Progenitor cell of endocrine pancreas (in vitro differentiated cells): ENCODE results near the gene COBL. TPM values are rescaled to one million over a fixed set of nuclear protein-coding genes. Genes with fewer than 3 reads are reported as not detected.

Experiments used
- DNase-seq: peaks from one replicate; pipeline ENCODE4 v3.0.0; 2021; ENCODE audit warnings: low spot score; ENCODE audit not compliant: unreplicated experiment
- H3K27ac Mint-ChIP-seq: 2 replicates; pipeline ENCODE4 v1.8.0; 2021; ENCODE audit warnings: mild to moderate bottlenecking, moderate library complexity, mixed read lengths
- H3K27me3 Mint-ChIP-seq: 2 replicates; pipeline ENCODE4 v1.8.0; 2021; ENCODE audit warnings: mixed read lengths
- H3K36me3 Mint-ChIP-seq: 2 replicates; pipeline ENCODE4 v1.8.0; 2022; ENCODE audit warnings: mixed read lengths; ENCODE audit not compliant: insufficient read depth
- H3K4me1 Mint-ChIP-seq: 2 replicates; pipeline ENCODE4 v1.8.0; 2021; ENCODE audit warnings: low read depth, mixed read lengths
- H3K4me3 Mint-ChIP-seq: 2 replicates; pipeline ENCODE4 v1.8.0; 2021; ENCODE audit warnings: low read depth, mild to moderate bottlenecking, moderate library complexity, mixed read lengths
- H3K9me3 Mint-ChIP-seq: 2 replicates; pipeline ENCODE4 v1.8.0; 2021; ENCODE audit warnings: low read depth, mixed read lengths
- total RNA-seq: library from RNA; stranded (reverse); gene quantifications from 2 replicates; pipeline ENCODE4 v1.2.1, GENCODE V29; 2021
- TF ChIP-seq, protein P1 (sequence below): fragments of 200-600 bp; sonication (generic); IDR thresholded peaks from one replicate; pipeline ENCODE4 v1.5.0; 2021; ENCODE audit warnings: antibody characterized with exemption, mild to moderate bottlenecking; ENCODE audit not compliant: unreplicated experiment

The COBL gene
- total RNA-seq, 1 donor from 2014 or later: 21.3 TPM

GRCh38 chr7:51142741-51143385 lies 173.7 kb downstream of the COBL start:
- TF ChIP-seq, protein P1, sequence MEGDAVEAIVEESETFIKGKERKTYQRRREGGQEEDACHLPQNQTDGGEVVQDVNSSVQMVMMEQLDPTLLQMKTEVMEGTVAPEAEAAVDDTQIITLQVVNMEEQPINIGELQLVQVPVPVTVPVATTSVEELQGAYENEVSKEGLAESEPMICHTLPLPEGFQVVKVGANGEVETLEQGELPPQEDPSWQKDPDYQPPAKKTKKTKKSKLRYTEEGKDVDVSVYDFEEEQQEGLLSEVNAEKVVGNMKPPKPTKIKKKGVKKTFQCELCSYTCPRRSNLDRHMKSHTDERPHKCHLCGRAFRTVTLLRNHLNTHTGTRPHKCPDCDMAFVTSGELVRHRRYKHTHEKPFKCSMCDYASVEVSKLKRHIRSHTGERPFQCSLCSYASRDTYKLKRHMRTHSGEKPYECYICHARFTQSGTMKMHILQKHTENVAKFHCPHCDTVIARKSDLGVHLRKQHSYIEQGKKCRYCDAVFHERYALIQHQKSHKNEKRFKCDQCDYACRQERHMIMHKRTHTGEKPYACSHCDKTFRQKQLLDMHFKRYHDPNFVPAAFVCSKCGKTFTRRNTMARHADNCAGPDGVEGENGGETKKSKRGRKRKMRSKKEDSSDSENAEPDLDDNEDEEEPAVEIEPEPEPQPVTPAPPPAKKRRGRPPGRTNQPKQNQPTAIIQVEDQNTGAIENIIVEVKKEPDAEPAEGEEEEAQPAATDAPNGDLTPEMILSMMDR: no peak
- H3K27ac Mint-ChIP-seq: no peak overlapping the region
- DNase-seq: no peak

GRCh38 chr7:51141451-51142003 lies 175.1 kb downstream of the COBL start:
- H3K4me3 Mint-ChIP-seq: no peak overlapping the region
- DNase-seq: no peak
- peaks cover 26% of the 10 kb centered on the region for H3K4me1 Mint-ChIP-seq
- H3K27ac Mint-ChIP-seq: peak overlapping the region; percentile 27
- H3K9me3 Mint-ChIP-seq: peaks cover 3% of the 10 kb centered on the region
- H3K27me3 Mint-ChIP-seq: peaks cover 6% of the 10 kb centered on the region
- H3K36me3 Mint-ChIP-seq: no peaks in the 10 kb centered on the region
- TF ChIP-seq, protein P1: peak; percentile 74

More at GRCh38 chr7:51142741-51143385, 173.7 kb downstream of the COBL start:
- H3K27me3 Mint-ChIP-seq: peaks cover 6% of the 10 kb centered on the region
- H3K4me3 Mint-ChIP-seq: no peak overlapping the region
- H3K36me3 Mint-ChIP-seq: peaks cover 4% of the 10 kb centered on the region
- H3K9me3 Mint-ChIP-seq: peaks cover 3% of the 10 kb centered on the region
- H3K4me1 Mint-ChIP-seq: peaks cover 26% of the 10 kb centered on the region

DNA sequence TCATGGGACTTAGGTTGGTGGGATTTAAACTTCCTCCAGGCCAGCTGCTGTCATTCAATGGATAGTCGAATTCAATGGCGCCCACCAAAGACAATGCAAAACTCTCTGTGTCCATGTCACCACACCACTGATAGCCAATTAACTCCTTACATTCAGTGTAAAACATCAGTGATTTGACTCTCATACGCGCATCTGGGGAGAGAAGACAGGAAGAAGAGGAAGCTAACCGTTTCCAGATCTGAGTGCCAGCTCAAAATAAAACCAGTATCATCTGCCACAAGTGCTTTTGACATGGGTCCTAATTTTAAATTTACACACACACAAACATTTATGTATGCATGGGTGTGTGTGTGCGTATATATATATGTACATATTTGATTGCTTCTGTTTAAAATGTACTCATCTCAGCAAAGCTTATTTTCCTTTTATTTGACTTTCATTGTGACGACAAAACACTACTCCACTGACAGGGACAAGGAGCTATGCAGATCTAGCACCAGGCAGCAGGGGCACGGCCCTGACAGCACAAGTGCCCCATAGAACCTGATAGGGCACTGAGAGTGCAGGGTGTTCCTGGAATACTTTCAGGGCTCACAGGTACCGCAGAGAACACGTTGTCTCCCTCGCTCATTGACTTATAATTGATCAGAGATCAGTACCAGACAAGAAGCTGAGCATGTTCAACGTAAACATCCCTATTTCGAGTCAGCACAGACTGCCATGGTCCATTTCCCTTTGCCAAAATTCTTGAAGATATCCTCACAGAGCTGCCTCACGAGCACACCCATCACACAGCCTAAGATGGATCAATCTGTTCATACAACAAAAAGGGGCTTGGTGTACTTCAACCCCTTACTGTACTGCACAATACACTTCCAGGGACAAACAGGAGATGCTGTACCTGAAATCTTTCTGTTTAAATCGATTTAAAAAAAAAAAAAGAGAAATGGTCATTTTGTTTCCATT lies 176.1 kb downstream of the COBL start:
- H3K27ac Mint-ChIP-seq: no peak overlapping the region
- H3K4me3 Mint-ChIP-seq: no peak overlapping the region
- peaks cover 2% of the 10 kb centered on the region for H3K36me3 Mint-ChIP-seq
- peaks cover 6% of the 10 kb centered on the region for H3K27me3 Mint-ChIP-seq
- H3K4me1 Mint-ChIP-seq: peaks cover 24% of the 10 kb centered on the region
- no peak for DNase-seq
- H3K9me3 Mint-ChIP-seq: no peaks in the 10 kb centered on the region
- TF ChIP-seq, protein P1: no peak

DNA sequence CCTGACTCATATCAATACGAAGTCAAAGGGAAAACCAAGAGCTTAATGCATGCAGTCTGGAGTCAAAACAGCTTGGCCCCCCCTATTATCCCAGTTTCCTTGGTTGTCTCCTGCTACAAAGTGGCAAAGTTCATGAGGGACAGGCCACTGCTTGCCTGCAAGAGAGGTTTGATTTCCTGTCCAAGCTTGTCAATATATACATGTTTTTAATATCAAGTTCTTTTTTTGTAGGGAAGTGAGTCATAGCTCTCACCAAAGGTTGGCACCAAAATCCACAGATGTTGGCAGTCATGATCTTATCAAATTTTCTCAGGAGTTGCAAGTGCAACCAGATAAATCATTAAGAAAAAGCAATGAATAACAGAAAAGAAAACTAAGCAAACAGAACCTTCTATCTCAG lies 176.8 kb downstream of the COBL start:
- Mint-ChIP-seq H3K4me3 (no peak overlapping the region), H3K27ac (no peak overlapping the region), H3K9me3 (no peaks in the 10 kb centered on the region), H3K36me3 (peaks cover 5% of the 10 kb centered on the region), H3K27me3 (peaks cover 6% of the 10 kb centered on the region), H3K4me1 (peaks cover 24% of the 10 kb centered on the region)
- no peak for DNase-seq
- TF ChIP-seq, protein P1: no peak
